Large intestine (tissue), 3 donors: ENCODE data around the gene PCDHGA1. TPM values are rescaled to one million over a fixed set of nuclear protein-coding genes. Genes with fewer than 3 reads are reported as not detected.
"Not testable (repeated sequence)": the region's sequence is repeated elsewhere in the genome, so short reads cannot be mapped to it uniquely, and the experiment has no call there.

Source experiments
- DNase-seq, 2 donors: peaks; one replicate each; pipeline versions ENCODE4 v3.0.0 to v3.0.0-alpha.2; 2013
- H3K27ac ChIP-seq: one replicate; pipeline ENCODE4 v1.5.1; 2013; ENCODE audit warnings: low read length
- H3K27me3 ChIP-seq: 2 replicates; pipeline ENCODE4 v1.6.1; 2013; ENCODE audit warnings: low read length; ENCODE audit not compliant: control insufficient read depth, insufficient read depth
- H3K36me3 ChIP-seq: 2 replicates; pipeline ENCODE4 v1.6.1; 2013; ENCODE audit warnings: low read length; ENCODE audit not compliant: control insufficient read depth, insufficient read depth
- H3K4me1 ChIP-seq: one replicate; pipeline ENCODE4 v1.6.1; 2013; ENCODE audit warnings: low read length; ENCODE audit not compliant: control insufficient read depth, insufficient read depth
- H3K4me3 ChIP-seq: one replicate; pipeline ENCODE4 v1.5.1; 2013; ENCODE audit warnings: low read length
- H3K9me3 ChIP-seq: one replicate; pipeline ENCODE4 v1.6.1; 2013; ENCODE audit warnings: mild to moderate bottlenecking, low read depth, low read length, moderate library complexity; ENCODE audit not compliant: control insufficient read depth
- WGBS: methylation state at CpG from one replicate; pipeline ENCODE4 v1.1.5; 2013; ENCODE audit warnings: low lambda C conversion rate; ENCODE audit not compliant: insufficient coverage; 5-methylcytosine and 5-hydroxymethylcytosine counted together
- polyA plus RNA-seq: library from polyadenylated mRNA; unstranded; fragments of 120-200 nt; gene quantifications from one replicate; pipeline ENCODE4 v1.2.1, GENCODE V29; 2013

PCDHGA1 gene
- polyA plus RNA-seq, 1 donor = 0.30 TPM

GRCh38 chr5:141346017-141346416, 15.7 kb downstream of the PCDHGA1 start:
- not testable (repeated sequence) for H3K36me3 ChIP-seq, H3K27ac ChIP-seq, DNase-seq, H3K4me3 ChIP-seq, H3K4me1 ChIP-seq
- Histone ChIP-seq H3K9me3 (peaks cover 27% of the 10 kb centered on the region), H3K27me3 (peaks cover 28% of the 10 kb centered on the region)
- WGBS = no CpG with 5 or more reads among the region's 35 CpGs

GRCh38 chr5:141349917-141350619, 19.8 kb downstream of the PCDHGA1 start, which contains the start of gene PCDHGB1:
TSS of gene PCDHGB1 (plus strand) at chr5:141350099. CDS start at chr5:141350261, 162 bp downstream.
- Histone ChIP-seq H3K4me3 (no peak within 1 kb of the TSS), H3K9me3 (peaks cover 33% of the 10 kb centered on the region), H3K36me3 (no peaks in the 10 kb centered on the region), H3K27ac (no peak within 1 kb of the TSS), H3K4me1 (no peaks in the 10 kb centered on the region), H3K27me3 (peaks cover 31% of the 10 kb centered on the region)
- DNase-seq = no peak
- 60% methylated on average over 1 of the region's 29 CpGs for WGBS

GRCh38 chr5:141351591-141351990, 21.3 kb downstream of the PCDHGA1 start:
- peaks cover 35% of the 10 kb centered on the region for H3K27me3 ChIP-seq
- no CpG with 5 or more reads among the region's 36 CpGs for WGBS
- no peaks in the 10 kb centered on the region for H3K36me3 ChIP-seq
- H3K4me3 ChIP-seq = no peak overlapping the region
- H3K9me3 ChIP-seq = peaks cover 31% of the 10 kb centered on the region
- no peak for DNase-seq
- H3K27ac ChIP-seq = no peak overlapping the region
- H3K4me1 ChIP-seq = no peaks in the 10 kb centered on the region

DNA sequence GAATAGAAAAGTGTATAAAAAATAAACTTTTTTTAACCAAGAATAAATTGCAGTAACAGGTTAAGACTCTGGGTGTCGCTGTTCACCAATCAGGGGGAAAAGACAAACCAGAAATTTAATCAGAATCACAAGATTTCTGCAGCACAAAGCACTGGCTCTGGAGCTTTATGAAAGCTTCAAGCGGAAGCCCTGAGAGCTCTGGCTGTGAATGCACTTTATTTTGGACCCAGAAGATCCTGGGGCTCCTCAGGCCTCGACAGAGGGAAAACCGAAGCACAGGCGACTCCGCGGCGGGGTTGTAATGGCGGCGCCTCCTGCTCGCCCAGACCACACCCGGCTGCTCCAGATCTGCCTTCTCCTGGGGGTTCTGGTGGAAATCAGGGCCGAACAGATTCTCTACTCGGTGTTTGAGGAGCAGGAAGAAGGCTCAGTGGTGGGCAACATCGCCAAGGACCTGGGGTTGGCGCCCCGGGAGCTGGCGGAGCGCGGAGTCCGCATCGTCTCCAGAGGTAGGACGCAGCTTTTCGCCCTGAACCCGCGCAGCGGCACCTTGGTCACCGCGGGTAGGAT, 24.7 kb downstream of the PCDHGA1 start, which contains the start of gene PCDHGA4:
PCDHGA4 (plus strand) TSS at position 122 of the 570 bp plus-strand sequence; CDS start at position 209, 87 bp downstream.
- Histone ChIP-seq H3K27ac (no peak within 1 kb of the TSS), H3K4me3 (no peak within 1 kb of the TSS), H3K27me3 (peaks cover 36% of the 10 kb centered on the region), H3K9me3 (peaks cover 39% of the 10 kb centered on the region), H3K36me3 (no peaks in the 10 kb centered on the region), H3K4me1 (no peaks in the 10 kb centered on the region)
- WGBS = 0% methylated on average over 1 of the region's 29 CpGs
- DNase-seq = no peak

DNA sequence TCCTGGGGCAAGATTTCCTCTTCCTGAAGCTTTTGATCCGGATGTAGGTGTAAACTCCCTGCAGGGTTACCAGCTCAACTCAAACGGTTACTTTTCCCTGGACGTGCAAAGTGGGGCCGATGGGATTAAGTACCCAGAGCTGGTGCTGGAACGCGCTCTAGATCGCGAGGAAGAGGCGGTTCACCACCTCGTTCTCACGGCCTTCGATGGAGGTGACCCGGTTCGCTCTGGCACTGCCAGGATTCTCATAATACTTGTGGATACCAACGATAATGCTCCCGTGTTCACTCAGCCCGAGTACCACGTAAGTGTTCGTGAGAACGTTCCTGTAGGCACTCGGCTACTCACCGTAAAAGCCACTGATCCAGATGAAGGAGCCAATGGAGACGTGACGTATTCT, 25.3 kb downstream of the PCDHGA1 start:
- H3K9me3 ChIP-seq = peaks cover 37% of the 10 kb centered on the region
- H3K27me3 ChIP-seq = peaks cover 36% of the 10 kb centered on the region

GRCh38 chr5:141356133-141356532, 25.8 kb downstream of the PCDHGA1 start:
- no CpG with 5 or more reads among the region's 5 CpGs for WGBS
- peaks cover 35% of the 10 kb centered on the region for H3K27me3 ChIP-seq
- H3K4me1 ChIP-seq = no peaks in the 10 kb centered on the region
- no peaks in the 10 kb centered on the region for H3K36me3 ChIP-seq
- no peak overlapping the region for H3K4me3 ChIP-seq
- H3K27ac ChIP-seq = no peak overlapping the region
- no peak for DNase-seq
- peaks cover 37% of the 10 kb centered on the region for H3K9me3 ChIP-seq

More for the DNA sequence above, 25.3 kb downstream of the PCDHGA1 start:
- Histone ChIP-seq H3K36me3 (no peaks in the 10 kb centered on the region), H3K27ac (no peak overlapping the region), H3K4me1 (no peaks in the 10 kb centered on the region), H3K4me3 (no peak overlapping the region)
- DNase-seq = no peak
- no CpG with 5 or more reads among the region's 24 CpGs for WGBS

DNA sequence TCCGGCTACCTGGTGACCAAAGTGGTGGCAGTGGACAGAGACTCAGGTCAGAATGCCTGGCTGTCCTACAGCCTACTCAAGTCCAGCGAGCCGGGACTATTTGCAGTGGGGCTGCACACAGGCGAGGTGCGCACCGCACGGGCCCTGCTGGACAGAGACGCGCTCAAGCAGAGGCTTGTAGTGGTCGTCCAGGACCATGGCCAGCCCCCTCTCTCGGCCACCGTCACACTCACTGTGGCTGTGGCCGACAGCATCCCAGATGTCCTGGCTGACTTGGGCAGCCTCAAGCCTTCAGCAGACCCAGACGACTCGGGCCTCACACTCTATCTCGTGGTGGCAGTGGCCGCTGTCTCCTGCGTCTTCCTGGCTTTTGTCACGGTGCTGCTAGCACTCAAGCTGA, 26.6 kb downstream of the PCDHGA1 start:
- Histone ChIP-seq H3K27ac (no peak overlapping the region), H3K4me1 (no peaks in the 10 kb centered on the region), H3K27me3 (peaks cover 35% of the 10 kb centered on the region), H3K36me3 (no peaks in the 10 kb centered on the region), H3K9me3 (peaks cover 39% of the 10 kb centered on the region), H3K4me3 (no peak overlapping the region)
- DNase-seq = no peak
- WGBS = no CpG with 5 or more reads among the region's 19 CpGs

DNA sequence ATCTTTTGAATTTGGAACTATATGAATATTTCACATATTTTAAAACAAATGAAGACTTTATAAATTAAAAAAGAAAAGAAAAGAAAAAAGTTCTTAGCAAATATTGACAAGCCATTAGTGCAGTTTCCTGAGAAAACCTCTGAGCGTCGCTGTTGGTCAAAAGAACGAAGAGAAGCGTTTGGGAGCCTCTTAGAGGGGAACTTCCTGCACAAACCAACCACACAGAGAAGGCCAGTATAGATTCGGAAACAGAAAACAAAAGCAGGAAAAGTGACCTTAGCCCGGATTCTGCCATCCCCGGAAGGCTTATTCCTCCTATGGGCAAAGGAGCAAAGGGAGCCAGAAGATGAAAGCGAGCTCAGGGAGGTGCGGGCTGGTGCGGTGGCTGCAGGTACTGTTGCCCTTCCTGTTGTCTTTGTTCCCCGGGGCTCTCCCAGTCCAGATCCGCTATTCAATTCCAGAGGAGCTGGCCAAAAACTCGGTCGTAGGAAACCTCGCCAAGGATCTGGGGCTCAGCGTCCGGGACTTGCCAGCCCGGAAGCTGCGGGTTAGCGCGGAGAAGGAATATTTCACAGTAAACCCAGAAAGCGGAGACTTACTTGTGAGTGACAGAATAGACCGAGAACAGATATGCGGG, 29.6 kb downstream of the PCDHGA1 start, which contains the start of gene PCDHGB2:
PCDHGB2 (plus strand) TSS at position 205 of the 637 bp plus-strand sequence; CDS start at position 347, 142 bp downstream.
- peaks cover 42% of the 10 kb centered on the region for H3K9me3 ChIP-seq
- WGBS = no CpG with 5 or more reads among the region's 24 CpGs
- no peak for DNase-seq
- no peaks in the 10 kb centered on the region for H3K36me3 ChIP-seq
- no peak within 1 kb of the TSS for H3K4me3 ChIP-seq
- H3K27me3 ChIP-seq = peaks cover 45% of the 10 kb centered on the region
- no peaks in the 10 kb centered on the region for H3K4me1 ChIP-seq
- H3K27ac ChIP-seq = no peak within 1 kb of the TSS

- 10% methylated on average over 2 of the region's 15 CpGs for whole genome bisulfite sequencing
- Histone ChIP-seq H3K36me3 (no peaks in the 10 kb centered on the region), H3K27ac (no peak overlapping the region), H3K9me3 (peaks cover 42% of the 10 kb centered on the region), H3K4me3 (no peak overlapping the region), H3K27me3 (peaks cover 47% of the 10 kb centered on the region), H3K4me1 (no peaks in the 10 kb centered on the region)
- no peak for DNase-seq
Observed at GRCh38 chr5:141360685-141361084, 30.4 kb downstream of the PCDHGA1 start.

- Histone ChIP-seq H3K27ac (no peak overlapping the region), H3K4me1 (no peaks in the 10 kb centered on the region), H3K9me3 (peaks cover 41% of the 10 kb centered on the region), H3K27me3 (peaks cover 52% of the 10 kb centered on the region), H3K36me3 (no peaks in the 10 kb centered on the region), H3K4me3 (no peak overlapping the region)
- DNase-seq = no peak
Observed at GRCh38 chr5:141362719-141363118, 32.4 kb downstream of the PCDHGA1 start.
